Measurements from ENCODE around the gene CECR2. TPM values are rescaled to one million over a fixed set of nuclear protein-coding genes. Genes with fewer than 3 reads are reported as not detected.

Gene CECR2
- total RNA-seq, 1 experiment from 2014 or later: 154 TPM

- Histone ChIP-seq H3K27ac (ENCODE audit: insufficient read length, low read depth, low read length) (no peak overlapping the region), H4K8ac (replicated peaks; ENCODE audit: insufficient read length, low read depth, low read length) (no peak overlapping the region), H3K18ac (ENCODE audit: insufficient read length, low read depth, low read length) (no peak overlapping the region), H3K4ac (ENCODE audit: low read depth, low read length) (no peak overlapping the region), H2BK5ac (ENCODE audit: insufficient read length, low read length) (no peak overlapping the region), H2AFZ (ENCODE audit: low read length) (no peak overlapping the region), H2BK15ac (ENCODE audit: low read depth, low read length) (no peak overlapping the region), H4K91ac (ENCODE audit: insufficient read length, low read depth, low read length) (no peak overlapping the region), H2AK5ac (ENCODE audit: insufficient read length, low read length) (no peak overlapping the region), H4K5ac (ENCODE audit: insufficient read length, low read depth, low read length) (no peak overlapping the region), H3K23me2 (ENCODE audit: insufficient read length, low read depth, low read length, poor library complexity, severe bottlenecking) (no peaks in the 10 kb centered on the region), H4K20me1 (ENCODE audit: control insufficient read depth, insufficient read depth, insufficient read length) (no peaks in the 10 kb centered on the region), H3K9ac (ENCODE audit: extremely low read depth, insufficient read length, low read length) (no peak overlapping the region), H3K23ac (ENCODE audit: insufficient read length, low read depth, low read length) (no peak overlapping the region), H2BK120ac (ENCODE audit: low read depth, low read length, poor library complexity, severe bottlenecking) (no peak overlapping the region), H3K79me1 (ENCODE audit: insufficient read depth, low read depth, low read length, poor library complexity, severe bottlenecking) (no peaks in the 10 kb centered on the region), H2BK12ac (ENCODE audit: insufficient read length, low read depth, low read length) (no peak overlapping the region), H3K27me3 (ENCODE audit: insufficient read depth, low read length) (no peaks in the 10 kb centered on the region), H3K4me2 (ENCODE audit: insufficient read depth, insufficient read length, low read length) (no peak overlapping the region), H2BK20ac (ENCODE audit: low read depth, low read length, poor library complexity, severe bottlenecking) (no peak overlapping the region), H3T11ph (ENCODE audit: low read length) (no peak overlapping the region), H3K9me3 (ENCODE audit: control insufficient read depth, low read depth, low read length) (no peaks in the 10 kb centered on the region), H3K79me2 (ENCODE audit: insufficient read depth, low read length) (no peaks in the 10 kb centered on the region), H3K4me1 (ENCODE audit: insufficient read depth, low read length) (no peaks in the 10 kb centered on the region), H3K56ac (ENCODE audit: insufficient read length, low read depth, low read length) (no peak overlapping the region), H3K14ac (ENCODE audit: insufficient read depth, low read length) (no peak overlapping the region)
- 0 out of 7 replicates have a peak overlapping the region, but pooled peaks of 1 of the 3 experiments have one; percentile 1 for H3K27ac Mint-ChIP-seq
- WGBS (ENCODE audit: extremely low coverage, insufficient read length, low lambda C conversion rate): no CpG with 5 or more reads among the region's 4 CpGs
- H3K36me3 Mint-ChIP-seq (ENCODE audit: insufficient read depth in 1 of 3, low read depth in 3 of 3): peaks cover 24 to 80% (median 77%) of the 10 kb centered on the region in 3 experiments
- TF ChIP-seq, protein P1, sequence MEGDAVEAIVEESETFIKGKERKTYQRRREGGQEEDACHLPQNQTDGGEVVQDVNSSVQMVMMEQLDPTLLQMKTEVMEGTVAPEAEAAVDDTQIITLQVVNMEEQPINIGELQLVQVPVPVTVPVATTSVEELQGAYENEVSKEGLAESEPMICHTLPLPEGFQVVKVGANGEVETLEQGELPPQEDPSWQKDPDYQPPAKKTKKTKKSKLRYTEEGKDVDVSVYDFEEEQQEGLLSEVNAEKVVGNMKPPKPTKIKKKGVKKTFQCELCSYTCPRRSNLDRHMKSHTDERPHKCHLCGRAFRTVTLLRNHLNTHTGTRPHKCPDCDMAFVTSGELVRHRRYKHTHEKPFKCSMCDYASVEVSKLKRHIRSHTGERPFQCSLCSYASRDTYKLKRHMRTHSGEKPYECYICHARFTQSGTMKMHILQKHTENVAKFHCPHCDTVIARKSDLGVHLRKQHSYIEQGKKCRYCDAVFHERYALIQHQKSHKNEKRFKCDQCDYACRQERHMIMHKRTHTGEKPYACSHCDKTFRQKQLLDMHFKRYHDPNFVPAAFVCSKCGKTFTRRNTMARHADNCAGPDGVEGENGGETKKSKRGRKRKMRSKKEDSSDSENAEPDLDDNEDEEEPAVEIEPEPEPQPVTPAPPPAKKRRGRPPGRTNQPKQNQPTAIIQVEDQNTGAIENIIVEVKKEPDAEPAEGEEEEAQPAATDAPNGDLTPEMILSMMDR (conservative IDR thresholded peaks at IDR 0.05): no peak
- H3K4me3 Mint-ChIP-seq: no peak overlapping the region
- no peaks in the 10 kb centered on the region for H3K9me3 Mint-ChIP-seq
- peaks cover 2% of the 10 kb centered on the region in 2 experiments; a peak in 1 of 4 replicates for H3K4me1 Mint-ChIP-seq
- H3K27me3 Mint-ChIP-seq (ENCODE audit: low read depth): no peaks in the 10 kb centered on the region
- no peak for DNase-seq
Observed at GRCh38 chr22:17512960-17513359, 143.7 kb downstream of the CECR2 start.
